Esophagus mucosa (tissue), 1 donor: ENCODE measurements around the gene CWC27. TPM values are rescaled to one million over a fixed set of nuclear protein-coding genes. Genes with fewer than 3 reads are reported as not detected.
"Not testable (repeated sequence)": the region's sequence is repeated elsewhere in the genome, so short reads cannot be mapped to it uniquely, and the experiment has no call there.

Experiments used
- ATAC-seq: fragments of 200-7000 bp; cut with Tn5 transposase; one replicate; pipeline ENCODE4 v1.9.1; 2020
- total RNA-seq: library from RNA; stranded (reverse); gene quantifications from one replicate; pipeline ENCODE4 v1.2.4, GENCODE V29; 2023
- donor health status: DM: yes; HTN: yes; CAD: no.

The CWC27 gene
- total RNA-seq, 1 donor from 2014 or later, result 14.7 TPM

DNA sequence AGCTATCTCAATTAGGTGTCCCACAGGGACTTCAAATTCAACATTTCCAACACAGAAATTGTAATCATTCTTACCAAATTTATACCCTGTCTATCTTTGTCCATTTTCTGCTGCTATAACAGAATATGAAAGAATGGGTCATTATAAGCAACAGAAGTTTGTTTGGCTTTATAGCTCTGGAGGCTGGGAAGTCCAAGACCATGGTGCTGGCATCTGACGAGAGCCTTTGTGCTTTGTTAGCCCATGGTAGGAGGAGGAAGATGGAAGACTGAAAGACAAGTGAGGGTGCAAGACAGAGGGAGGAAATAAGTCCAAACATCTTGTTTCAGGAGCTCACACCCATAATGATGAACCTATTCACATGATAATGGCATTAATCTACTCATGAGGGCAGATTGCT lies 72.2 kb downstream of the CWC27 start:
- no peak for ATAC-seq

DNA sequence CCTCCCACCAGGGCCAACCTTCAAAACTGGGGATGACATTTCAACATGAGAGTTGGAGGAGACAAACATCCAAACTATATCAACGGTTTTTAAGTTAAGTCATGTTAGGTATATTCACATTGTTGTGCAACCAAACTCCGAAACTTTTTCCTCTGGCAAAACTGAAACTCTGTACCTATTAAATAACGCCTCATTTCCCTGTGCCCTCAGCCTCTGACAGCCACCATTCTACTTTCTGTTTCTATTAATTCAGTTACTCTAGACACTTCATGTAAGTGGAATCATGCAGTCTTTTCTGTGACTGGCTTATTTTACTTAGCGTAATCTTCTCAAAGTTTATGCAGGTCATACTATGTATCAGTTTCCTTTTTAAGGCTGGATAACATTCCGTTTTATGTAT lies 85.0 kb downstream of the CWC27 start:
- no peak for ATAC-seq

DNA sequence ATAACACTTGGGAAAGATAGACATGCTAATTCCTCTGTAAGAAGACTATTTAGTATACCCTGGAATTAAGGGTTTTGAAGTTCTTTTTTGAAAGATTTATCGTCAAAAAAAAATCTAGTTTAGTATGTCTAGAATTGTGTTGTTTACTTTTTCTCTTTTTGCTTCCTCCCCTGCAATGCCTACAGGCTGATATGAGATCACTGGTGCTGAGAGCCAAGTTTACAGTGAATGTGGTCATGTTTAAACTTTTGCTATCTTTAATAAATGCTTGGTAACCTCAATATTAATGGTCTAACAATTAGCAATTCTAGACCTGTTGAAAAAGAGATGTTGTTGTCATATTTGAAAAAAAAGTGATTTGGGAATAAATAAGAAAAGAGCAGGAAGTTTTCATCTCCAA lies 86.1 kb downstream of the CWC27 start:
- ATAC-seq, result no peak

DNA sequence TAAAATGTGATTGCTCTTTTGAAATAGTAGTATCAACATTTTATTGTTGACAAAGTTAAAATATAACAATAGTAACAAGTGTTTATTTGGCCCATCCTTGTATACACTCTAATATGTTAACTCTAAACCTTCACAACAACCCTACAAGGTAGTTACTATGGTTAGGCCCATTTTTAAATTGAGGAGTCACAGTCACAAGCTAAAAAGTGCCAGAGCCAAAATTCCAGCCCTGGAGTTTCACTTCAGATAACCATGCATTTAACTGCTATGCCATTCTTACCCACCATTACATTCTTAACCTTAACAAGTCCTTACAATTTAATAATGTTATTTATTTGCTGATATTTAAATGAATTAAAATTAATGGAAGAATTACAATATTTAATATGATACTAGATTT lies 91.2 kb downstream of the CWC27 start:
- no peak for ATAC-seq

DNA sequence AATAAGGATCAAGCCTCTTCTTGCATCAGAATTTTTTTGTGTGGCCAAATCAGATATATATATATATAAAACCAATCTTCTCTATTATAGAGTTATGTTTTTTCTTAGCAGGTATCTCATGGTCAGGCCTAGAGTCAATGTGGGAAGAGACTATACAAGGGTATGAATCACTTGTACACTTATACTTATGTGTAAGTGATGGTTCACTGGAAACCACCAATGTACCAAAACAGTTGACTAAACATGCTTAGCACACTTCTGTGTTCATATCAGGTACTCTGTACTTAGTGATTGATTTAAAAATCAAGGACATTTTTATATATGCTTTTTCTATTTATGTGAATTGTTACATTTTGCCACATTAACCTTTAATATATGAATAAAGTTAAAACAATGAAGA lies 92.6 kb downstream of the CWC27 start:
- ATAC-seq, result peak; percentile 31

DNA sequence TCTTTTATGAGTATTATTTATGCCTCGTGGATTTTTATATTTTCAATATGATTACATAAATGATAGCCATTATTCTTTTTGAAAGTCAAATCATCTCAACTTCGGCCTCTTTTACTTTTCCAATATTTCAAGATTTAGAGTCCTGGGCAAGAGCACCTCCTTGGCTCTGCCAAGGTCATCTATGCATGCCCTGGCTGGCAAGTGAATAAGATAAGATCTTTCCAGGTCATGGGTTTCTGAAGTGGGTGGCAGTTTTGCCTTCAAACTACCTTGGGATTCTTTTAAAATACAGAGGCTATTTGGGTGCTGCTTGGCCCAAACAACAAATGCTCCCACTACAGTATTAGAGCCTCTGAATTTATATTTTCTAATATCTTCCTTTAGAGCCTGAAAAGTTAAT lies 95.4 kb downstream of the CWC27 start:
- ATAC-seq, result no peak

DNA sequence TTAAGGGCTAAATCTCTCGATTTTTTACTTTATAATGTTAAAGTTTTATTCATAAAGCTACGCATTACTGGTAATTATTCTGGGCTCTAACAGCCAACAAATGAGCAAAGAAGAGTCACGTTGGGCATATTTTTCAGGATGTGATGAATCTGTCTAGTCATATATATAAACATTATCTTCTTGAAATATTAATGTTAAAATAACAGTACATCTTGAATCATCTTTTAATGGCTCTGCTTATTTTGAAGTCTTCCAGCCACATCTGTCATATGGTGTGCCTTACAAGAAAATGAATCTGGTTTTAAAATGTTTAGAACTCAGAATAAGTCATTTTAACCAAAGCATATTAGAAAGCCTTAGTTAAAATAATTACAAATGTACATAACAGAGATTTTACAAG lies 96.9 kb downstream of the CWC27 start:
- no peak for ATAC-seq

DNA sequence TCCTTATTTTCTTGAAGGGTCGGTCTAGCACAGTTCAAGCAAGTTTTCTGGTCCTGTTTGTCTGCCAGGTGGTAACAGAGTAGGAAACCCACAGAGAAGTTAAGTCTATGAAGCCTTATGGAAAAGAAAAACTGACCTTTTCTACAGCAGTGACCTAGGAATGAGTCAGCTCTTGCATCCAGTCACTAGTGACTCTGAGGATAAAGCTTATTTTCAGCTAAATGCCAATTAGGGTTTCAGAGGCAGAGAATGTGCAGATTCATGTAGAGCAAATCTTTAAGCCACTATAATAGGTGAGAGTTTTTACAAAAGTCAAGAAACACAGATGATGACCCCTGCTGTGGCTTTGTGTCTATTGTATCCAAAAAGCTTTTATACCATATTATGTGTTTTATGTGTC lies 100.7 kb downstream of the CWC27 start:
- ATAC-seq, result no peak

DNA sequence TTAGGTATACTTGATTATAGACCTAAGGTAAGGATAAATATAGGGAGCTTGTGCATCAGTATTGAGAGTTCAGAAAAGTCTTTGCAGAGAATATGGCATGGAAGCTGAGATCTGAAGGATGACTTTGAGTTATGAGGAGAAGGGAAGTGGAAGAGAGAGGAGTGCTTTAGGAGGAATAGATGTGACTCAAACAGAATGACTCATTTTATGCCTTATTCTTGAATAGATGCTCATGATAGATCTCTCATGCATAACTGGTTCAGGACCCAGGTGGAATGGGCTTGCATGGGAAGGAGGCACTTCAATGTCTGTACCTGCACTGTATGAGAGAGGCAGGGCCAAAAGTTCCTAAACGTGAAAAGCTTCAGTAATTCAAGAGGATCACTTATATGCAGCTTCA lies 103.3 kb downstream of the CWC27 start:
- ATAC-seq, result peak; percentile 50

DNA sequence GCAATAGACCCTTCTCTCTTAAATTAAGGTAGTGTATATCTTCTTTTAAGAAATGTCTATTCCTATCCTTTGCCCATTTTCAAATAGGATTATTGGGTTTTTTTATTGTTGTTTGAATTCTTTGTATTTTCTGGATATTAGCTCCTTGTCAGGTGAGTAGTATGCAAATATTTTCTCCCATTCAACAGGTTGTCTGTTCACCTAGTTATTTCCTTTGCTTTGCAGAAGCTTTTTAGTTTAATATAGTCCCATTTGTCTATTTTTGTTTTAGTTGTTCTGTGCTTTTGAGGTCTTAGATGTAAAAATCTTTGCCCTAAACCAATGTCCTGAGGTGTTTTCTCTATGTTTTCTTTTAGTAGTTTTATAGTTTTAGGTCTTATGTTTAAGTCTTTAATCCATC lies 104.7 kb downstream of the CWC27 start:
- ATAC-seq, result no peak

DNA sequence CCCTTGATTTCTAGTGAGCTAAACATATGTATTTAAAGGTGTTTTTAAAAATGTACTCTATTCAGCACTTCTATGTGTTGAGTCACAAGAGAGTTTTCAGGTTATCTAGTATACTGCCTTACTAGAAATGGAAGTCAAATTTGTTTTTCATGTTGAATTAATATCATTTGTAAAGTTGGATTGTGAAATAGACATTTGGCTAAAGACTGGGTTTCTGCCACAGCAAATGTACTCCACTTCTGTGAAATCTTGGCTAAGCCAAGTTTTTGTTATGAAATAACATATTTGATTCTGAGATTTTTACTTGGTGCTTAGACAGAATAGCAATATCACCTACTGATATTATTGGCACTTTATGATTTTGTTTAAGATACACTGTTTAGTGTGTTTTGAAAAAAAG lies 106.0 kb downstream of the CWC27 start:
- no peak for ATAC-seq

DNA sequence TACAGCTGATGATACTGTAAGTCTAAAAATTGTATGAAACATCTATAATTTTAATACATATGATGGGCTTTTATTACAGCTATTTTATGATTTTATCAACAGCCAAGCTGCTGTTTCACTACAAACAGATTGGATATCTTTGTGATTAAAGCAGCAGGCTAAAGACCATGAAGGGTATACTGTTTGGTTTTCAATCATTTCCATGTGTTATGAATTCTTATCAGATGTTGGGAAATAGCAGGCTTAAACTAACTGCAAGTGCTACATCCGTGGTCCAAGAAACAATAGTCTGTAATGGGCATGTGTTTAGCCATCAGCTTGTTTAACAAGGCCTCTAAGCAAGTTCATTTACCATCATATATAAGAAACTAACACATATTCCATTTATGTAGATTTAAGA lies 107.5 kb downstream of the CWC27 start:
- ATAC-seq, result no peak

DNA sequence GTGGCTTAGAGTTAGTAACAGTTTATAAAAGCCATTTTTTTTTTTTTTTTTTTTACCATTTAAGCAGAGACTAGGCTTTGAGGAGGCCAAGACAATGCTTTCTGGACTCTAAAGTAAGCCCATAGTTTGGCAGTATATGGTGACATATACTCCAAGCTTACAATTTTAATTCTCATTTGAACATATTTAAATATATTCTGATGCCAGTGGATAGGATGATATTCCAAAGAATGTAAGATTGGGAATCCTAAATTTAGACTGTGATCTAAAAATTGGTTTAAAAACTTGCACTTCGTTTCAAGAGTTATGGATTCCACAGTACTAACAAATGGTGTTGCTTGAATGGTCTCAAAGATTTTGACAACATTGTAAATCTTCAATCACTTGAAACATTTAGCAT lies 112.1 kb downstream of the CWC27 start:
- no peak for ATAC-seq

DNA sequence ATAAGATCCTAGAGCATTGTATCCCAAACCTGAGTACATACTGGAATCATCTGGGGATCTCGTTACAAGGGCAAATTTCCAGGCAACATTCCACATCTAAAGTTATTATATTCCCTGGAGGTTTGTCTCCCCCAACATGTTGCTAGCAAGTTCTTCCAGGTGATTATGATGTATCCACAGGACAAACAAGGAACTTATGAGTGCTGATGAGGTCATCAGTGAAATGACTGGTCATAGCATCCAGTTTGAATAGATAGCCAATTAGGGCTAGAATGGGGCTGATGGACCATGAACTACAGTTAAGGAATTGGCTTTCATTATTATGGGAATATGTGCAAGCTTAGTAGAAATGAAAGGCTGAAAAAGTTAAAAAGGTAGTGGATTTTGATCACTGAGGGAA lies 115.2 kb downstream of the CWC27 start:
- ATAC-seq, result peak; percentile 52

DNA sequence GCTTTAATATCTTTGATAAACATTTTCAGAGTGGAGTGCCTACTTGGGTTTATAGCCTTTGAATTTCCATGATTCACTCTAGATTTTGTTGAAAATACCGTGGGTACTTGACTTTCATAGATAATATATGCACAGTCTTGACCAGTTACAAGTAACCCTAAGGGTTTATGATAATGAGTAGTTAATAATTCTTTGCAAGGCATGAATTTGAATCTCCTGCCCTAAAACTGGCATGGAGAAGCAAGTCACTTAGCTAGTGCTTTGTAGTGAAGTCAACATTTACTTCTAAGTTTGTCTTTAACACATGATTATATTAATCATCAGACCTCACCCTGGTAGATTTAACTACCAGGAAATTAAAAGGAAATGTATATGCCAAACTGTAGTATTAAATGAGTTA lies 115.8 kb downstream of the CWC27 start:
- ATAC-seq, result no peak

DNA sequence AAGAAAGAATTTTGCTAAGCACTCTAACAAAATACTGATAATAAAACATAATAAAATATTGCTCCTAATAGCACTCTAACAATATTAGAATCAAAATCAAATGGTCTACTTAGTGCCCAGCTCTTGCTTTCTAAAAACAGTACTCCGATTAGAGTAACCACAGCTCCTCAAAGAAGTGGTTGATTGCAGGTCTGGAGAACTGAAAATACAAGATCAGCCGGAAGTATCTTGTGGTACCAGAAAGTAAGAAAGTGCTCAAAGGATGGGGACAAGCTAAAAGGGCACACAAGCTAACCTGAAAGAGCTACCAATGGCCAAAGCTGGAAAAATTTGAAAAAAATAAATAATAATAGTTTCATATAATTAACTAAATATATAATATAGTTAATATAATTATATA lies 119.2 kb downstream of the CWC27 start:
- ATAC-seq, result no peak

DNA sequence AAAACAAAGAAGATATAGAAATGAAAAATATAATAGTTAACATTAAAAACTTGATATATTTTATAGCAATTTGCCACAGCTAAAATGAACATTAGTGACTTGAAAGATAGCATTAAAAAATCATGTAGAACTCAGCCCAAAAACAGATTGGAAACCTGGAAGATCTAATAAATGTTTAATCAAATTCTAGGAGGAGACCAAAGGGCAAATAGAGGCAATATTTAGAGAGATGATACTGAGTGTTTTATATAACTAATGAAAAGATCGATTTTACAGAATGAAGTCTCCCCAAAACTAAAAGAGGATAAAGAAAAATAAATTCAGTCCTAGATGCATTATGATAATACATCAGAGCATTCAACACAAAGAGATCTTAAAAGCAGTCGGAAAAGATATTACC lies 127.0 kb downstream of the CWC27 start:
- ATAC-seq, result no peak

DNA sequence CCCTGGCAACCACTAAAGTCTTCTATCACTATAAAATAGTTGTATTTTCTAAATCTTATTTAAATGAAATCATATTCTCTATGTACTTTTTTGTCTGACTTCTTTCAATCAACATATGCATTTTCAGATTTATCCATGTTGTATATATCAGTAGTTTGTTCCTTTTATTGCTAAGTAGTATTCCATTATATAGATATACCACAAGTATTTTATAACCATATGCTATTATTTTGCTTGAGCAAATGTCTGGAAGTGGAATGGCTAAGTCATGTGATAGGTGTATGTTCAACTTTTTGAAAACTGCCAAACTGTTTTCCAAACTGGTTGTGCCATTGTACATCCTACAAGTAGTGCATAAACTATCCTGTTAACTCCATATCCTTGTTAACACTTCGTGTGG lies 131.1 kb downstream of the CWC27 start:
- ATAC-seq, result no peak

DNA sequence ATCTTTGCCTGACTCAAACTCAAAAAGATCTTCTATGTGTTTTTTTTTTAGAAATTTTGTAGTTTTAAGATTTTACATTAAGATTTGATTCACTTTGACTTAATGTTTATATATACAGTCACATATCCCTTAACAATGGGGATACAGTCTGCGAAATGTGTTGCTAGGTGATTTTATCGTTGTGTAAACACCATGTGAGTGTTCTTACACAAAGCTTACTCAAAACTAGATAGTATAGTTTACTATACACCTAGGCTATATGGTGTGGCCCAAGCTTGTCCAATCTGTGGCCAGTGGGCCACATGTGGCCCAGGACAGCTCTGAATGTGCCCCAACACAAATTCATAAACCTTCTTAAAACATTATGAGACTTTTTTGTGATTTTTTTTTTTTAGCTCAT lies 131.9 kb downstream of the CWC27 start:
- no peak for ATAC-seq

DNA sequence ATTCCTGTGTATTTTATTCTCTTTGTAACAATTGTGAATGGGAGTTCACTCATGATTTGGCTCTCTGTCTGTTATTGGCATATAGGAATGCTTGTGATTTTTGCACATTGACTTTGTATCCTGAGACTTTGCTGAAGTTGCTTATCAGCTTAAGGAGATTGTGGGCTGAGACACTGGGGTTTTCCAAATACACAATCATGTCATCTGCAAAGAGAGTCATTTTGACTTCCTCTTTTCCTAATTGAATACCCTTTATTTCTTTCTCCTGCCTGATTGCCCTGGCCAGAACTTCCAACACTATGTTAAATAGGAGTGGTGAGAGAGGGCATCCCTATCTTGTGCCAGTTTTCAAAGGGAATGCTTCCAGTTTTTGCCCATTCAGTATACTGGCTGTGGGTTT lies 138.7 kb downstream of the CWC27 start:
- not testable (repeated sequence) for ATAC-seq

DNA sequence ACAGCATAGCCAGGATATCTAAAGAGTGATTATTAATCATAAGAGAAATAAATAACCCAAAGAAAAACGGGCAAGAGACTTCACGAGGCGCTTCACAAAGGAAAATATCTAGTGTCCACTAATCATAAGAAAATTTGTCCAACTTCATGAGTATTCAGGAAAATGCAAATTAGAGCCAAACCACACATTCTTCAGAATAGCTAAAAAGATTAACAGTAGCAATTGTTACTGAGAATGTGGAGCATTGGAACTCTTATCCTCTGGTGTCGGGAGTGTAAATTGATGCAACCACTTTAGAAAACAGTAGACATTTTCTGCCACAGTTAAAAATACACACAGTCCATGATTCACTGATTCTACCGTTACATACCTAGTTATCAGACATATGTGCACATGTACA lies 145.7 kb downstream of the CWC27 start:
- no peak for ATAC-seq

DNA sequence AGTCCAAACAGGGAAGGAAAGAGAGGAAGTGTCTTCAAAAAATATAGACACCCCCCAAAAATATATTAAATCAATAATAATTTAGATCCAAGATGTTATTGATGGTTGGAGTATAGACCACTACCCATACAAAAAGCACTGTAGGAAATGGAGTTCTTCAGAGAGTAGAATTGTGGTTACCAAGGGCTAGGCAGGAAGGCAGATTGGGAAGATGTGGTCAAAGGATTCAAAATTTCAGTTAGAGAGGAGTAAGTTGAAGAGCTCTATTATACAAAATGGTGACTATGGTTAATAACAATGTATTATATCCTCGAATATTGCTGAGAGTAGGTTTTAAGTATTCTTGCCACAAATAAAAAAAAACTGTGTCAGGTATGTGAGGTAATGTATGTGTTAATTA lies 149.4 kb downstream of the CWC27 start:
- ATAC-seq, result no peak

DNA sequence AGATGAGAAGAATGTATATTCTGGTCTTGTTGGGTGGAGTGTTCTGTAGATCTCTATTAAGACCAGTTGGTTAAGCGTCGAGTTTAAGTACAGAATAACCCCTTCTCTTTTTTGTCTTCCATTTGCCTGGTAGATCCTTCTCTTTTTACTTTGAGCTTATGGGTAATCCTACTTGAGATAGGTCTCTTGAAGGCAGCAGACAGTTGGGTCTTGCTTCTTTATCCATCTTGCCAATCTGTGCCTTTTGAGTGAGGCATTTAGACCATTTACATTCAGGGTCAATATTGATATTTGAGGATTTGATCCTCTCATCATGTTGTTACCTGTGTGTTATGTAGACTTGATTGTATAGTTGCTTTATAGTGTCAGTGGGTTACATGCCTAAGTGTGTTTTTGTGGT lies 152.7 kb downstream of the CWC27 start:
- ATAC-seq, result no peak

DNA sequence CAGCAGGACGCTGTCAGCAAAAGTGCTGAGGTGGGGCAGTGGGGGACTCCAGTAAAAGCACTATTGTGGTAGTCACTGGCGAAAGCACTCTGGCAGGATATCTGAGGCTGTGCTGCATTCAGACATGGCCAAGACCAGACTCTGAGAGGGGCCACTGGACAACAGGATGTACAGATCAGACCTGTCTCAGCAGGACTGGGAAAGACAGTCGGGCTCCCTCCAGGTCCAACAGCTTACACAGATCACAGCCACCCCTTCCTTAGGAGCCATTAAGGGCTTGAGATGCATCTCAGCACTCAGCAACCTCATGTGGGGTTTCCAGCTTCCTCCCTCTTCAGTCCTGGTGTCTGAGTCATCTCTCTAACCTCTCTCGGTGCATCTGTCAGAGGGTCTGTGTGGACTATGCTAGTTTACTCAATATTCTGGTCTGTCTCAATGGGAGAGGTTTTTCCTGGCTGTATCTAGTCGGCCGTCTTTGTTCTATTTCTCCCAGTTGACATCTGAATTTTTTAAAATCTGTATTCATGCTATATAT lies 154.5 kb downstream of the CWC27 start:
- ATAC-seq, result no peak

DNA sequence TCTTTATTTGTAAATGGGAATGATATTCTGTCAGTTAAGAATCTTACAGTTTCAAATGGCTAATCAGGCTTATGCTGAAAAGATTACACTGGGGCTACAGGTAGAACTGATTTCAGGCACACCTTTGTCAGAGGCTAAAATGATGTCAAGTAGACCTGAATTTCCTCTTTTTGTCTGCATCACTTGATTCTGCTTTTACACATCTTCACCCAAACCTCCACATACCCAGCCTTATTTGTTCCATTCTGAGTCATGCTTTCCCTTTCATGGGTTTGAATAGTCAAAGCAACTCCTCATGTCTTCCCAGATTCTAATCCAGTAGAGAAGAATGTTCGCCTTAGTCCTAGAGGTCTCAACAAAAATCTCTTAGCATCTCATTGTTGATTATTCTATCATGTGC lies 156.4 kb downstream of the CWC27 start:
- ATAC-seq, result no peak

DNA sequence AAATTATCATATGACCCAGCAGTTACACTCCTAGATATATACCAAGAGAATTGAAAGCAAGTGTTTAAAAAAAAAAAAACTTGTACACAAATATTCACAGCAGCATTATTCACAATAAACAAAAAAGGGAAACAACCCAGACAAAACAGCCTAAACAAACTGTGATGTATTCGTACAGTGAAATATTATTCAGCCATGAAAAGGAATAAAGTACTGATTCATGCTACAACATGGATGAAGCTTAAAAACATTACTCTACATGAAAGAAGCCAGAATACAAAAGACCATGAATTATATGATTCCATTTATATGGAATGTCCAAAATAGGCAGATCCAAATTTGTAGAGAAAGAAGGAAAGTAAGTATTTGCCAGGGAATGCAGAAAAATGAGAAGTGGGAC lies 161.1 kb downstream of the CWC27 start:
- ATAC-seq, result no peak
